ENCODE results near the gene PLD4.
"Not testable (repeated sequence)": the region's sequence is repeated elsewhere in the genome, so short reads cannot be mapped to it uniquely, and the experiment has no call there.

PLD4 gene

DNA sequence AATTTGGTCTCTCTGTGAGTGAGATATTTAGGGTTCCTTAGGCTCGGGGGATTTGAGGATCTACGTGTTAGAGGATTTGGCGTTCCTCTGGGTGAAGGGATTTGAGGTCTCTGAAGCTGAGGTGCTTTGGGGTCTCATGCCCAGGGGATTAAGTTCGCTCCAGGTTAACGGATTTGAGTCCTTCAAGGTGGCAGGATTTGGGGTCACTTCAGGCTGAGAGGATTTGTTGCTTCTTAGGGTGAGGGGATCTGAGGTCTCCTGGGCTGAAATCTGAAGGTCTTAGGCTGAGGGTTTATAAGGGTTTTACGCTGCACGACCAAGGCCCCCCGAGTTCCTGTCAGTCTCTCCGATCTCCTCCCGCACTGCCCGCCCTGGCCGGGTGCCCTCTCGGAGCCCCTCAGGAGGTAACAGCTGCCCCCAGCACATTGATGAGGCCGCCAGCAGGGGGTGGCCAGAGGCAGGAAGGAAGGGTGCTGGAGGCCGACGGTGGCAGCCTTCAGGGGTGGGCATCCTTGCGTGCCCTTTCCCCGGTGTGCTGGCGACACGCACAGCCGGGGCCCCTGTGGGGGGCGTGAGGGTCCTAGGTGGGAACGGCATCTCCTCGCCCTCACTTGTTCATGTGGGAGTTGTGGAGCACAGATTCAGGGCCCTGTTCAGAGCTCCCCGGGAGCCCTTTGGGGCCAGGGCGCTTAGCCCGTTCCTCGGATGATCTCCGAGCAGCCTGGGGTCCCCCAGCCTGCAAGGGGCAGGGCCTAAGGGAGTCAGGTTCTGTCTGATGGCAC, 45.3 kb upstream of the PLD4 start:
- no peak for TF ChIP-seq FOXP2 (optimal IDR thresholded peaks at IDR 0.05; ENCODE audit: control extremely low read depth, extremely low read length, insufficient read depth)
- Histone ChIP-seq H3K36me3 (ENCODE audit: insufficient read depth, low read length) (no peaks in the 10 kb centered on the region), H3K27ac (no peak overlapping the region), H3K4me3 (no peak overlapping the region), H3K9ac (ENCODE audit: insufficient read length) (no peak overlapping the region), H3K9me3 (ENCODE audit: low read depth, low read length) (no peaks in the 10 kb centered on the region)
- DNase-seq (ENCODE audit: low read depth, low spot score): no peak

DNA sequence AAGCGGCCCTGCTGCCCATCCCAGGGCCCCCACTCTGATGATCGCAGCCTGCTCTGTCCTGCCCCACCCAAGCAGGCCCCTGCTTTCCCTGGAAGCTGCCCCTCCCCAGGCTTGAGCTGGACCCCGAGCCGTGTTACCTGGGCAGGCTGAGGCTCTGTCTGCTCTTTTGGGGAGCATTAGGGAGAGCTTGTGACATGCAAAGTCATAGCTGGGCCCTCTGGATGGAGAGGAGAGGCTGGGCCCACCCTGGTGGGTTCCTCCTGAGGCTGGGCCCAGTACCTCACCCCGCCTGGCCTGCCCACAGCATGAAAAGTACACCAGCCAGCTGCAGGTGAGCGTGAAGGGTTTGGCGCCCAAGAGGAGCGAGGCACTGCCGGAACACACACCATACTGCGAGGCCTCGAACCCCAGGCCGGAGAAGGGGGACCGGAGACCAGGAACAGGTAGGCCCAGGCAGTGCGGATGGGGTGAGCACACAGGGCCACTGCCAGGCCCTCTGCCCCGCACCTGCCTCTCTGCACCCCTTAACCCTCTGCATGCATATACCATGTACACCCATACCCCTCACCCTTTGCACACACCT, 44.6 kb upstream of the PLD4 start:
- Histone ChIP-seq H3K27ac (no peak overlapping the region), H3K36me3 (ENCODE audit: insufficient read depth, low read length) (no peaks in the 10 kb centered on the region), H3K4me3 (no peak overlapping the region), H3K9ac (ENCODE audit: insufficient read length) (no peak overlapping the region), H3K9me3 (ENCODE audit: low read depth, low read length) (no peaks in the 10 kb centered on the region)
- no peak for TF ChIP-seq POLR2AphosphoS5 (IDR thresholded peaks at IDR 0.05; ENCODE audit: borderline replicate concordance, low read depth, low read length)
- no peak for TF ChIP-seq FOXP2 (optimal IDR thresholded peaks at IDR 0.05; ENCODE audit: control extremely low read depth, extremely low read length, insufficient read depth)
- DNase-seq (ENCODE audit: low read depth, low spot score): no peak

DNA sequence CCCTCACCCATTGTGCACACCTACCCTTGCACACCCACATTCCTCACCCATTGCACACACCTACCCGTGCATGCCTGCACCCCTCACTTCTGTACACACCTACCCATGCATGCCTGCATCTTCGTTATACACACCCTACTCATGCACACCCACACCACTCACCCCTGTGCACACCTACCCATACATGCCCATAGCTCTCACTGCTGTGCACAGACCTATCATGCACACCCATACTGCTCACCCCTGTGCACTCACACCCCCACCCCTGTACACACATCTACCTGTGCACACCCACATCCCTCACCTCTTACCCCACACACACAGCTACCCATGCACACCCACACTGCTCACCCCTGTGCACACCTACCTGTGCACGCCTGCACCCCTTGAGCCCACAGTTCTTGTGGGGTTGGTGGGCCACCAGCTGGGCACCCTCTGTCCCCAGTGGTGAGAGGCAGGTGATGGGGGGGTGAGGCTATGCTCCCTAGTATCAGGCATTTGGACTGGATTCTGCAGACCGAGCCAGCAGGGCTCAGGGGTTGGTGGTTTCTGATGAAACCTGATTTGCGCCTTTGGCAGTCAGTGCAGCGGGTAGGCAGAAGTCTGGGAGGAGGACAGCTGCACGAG, 44.0 kb upstream of the PLD4 start:
- no peaks in the 10 kb centered on the region for H3K9me3 ChIP-seq (ENCODE audit: low read depth, low read length)
- DNase-seq (ENCODE audit: low read depth, low spot score): no peak
- no peak for TF ChIP-seq FOXP2 (optimal IDR thresholded peaks at IDR 0.05; ENCODE audit: control extremely low read depth, extremely low read length, insufficient read depth)
- TF ChIP-seq POLR2AphosphoS5 (IDR thresholded peaks at IDR 0.05; ENCODE audit: borderline replicate concordance, low read depth, low read length): no peak
- TF ChIP-seq EZH2 (IDR thresholded peaks at IDR 0.05): no peak
- H3K4me3 ChIP-seq: no peak overlapping the region
- no peak overlapping the region for H3K27ac ChIP-seq
- H3K9ac ChIP-seq (ENCODE audit: insufficient read length): no peak overlapping the region
- H3K36me3 ChIP-seq (ENCODE audit: insufficient read depth, low read length): no peaks in the 10 kb centered on the region

- H3K9me3 ChIP-seq (ENCODE audit: low read depth, low read length): no peaks in the 10 kb centered on the region
- no peak for DNase-seq (ENCODE audit: low read depth, low spot score)
- TF ChIP-seq POLR2AphosphoS5 (IDR thresholded peaks at IDR 0.05; ENCODE audit: borderline replicate concordance, low read depth, low read length) (no peak), EZH2 (IDR thresholded peaks at IDR 0.05) (no peak), FOXP2 (optimal IDR thresholded peaks at IDR 0.05; ENCODE audit: control extremely low read depth, extremely low read length, insufficient read depth) (no peak)
Measured at GRCh38 chr14:104881369-104881979, 43.2 kb upstream of the PLD4 start.

DNA sequence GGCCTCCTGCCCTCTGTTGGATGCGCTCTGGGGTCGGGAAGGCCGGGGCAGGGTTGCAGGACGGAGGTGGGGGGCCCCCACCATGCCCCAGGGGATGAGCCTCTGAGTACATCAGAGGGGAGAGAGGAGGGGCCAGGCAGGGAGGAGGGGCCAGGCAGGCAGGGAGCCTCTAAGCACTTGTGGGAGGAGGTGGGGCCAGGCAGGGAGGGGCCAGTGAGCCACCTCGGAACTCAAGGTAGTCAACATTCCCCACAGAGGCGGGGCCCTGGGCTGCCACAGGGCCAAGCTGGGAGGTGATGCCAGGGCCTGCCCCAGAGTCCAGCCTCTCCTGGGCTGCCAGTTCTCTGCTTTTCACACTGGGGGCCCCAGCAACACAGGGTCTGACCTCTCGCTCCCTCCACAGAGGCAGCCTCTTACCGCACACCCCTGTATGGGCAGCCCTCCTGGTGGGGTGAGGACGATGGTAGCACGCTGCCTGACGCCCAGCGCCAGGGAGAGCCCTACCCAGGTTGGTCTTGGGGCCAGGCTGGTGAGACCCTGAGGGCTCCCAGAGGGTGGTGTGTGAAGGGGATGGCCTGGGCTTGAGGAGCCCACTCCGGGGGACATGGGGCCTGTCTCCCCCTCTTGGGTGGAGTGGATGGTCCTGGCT, 42.2 kb upstream of the PLD4 start:
- TF ChIP-seq EZH2 (IDR thresholded peaks at IDR 0.05): no peak
- no peak for TF ChIP-seq FOXP2 (optimal IDR thresholded peaks at IDR 0.05; ENCODE audit: control extremely low read depth, extremely low read length, insufficient read depth)
- no peak for TF ChIP-seq POLR2AphosphoS5 (IDR thresholded peaks at IDR 0.05; ENCODE audit: borderline replicate concordance, low read depth, low read length)
- Histone ChIP-seq H3K9me3 (ENCODE audit: low read depth, low read length) (no peaks in the 10 kb centered on the region), H3K4me3 (no peak overlapping the region), H3K36me3 (ENCODE audit: insufficient read depth, low read length) (no peaks in the 10 kb centered on the region), H3K27ac (no peak overlapping the region), H3K9ac (ENCODE audit: insufficient read length) (no peak overlapping the region)
- DNase-seq (ENCODE audit: low read depth, low spot score): no peak

More at GRCh38 chr14:104881369-104881979, 43.2 kb upstream of the PLD4 start:
- H3K9ac ChIP-seq (ENCODE audit: insufficient read length): no peak overlapping the region
- H3K36me3 ChIP-seq (ENCODE audit: insufficient read depth, low read length): no peaks in the 10 kb centered on the region
- H3K4me3 ChIP-seq: no peak overlapping the region
- no peak overlapping the region for H3K27ac ChIP-seq

DNA sequence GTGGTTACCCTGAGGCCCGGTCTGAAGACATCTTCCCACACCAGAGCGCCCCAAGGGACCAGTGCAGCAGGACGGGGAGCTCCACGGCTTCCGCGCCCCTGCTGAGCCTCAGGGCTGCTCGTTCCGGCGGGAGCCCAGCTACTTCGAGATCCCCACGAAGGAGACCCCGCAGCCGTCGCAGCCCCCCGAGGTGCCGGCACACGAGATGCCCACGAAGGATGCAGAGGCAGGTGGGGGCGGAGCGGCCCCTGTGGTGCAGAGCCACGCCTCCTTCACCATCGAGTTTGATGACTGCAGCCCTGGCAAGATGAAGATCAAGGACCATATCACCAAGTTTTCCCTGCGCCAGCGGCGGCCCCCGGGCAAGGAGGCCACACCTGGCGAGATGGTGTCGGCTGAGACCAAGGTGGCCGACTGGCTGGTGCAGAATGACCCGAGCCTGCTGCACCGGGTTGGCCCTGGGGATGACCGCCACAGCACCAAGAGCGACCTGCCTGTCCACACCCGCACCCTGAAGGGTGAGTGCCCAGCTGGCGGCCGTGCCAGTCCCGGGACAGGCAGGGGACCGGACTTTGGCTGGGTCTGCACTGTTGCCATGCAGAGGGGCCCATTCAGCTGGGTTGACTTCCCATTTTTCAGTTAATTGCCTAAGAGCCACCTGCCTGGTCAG, 41.6 kb upstream of the PLD4 start:
- Histone ChIP-seq H3K9ac (ENCODE audit: insufficient read length) (no peak overlapping the region), H3K4me3 (no peak overlapping the region), H3K27ac (no peak overlapping the region), H3K9me3 (ENCODE audit: low read depth, low read length) (no peaks in the 10 kb centered on the region), H3K36me3 (ENCODE audit: insufficient read depth, low read length) (no peaks in the 10 kb centered on the region)
- no peak for DNase-seq (ENCODE audit: low read depth, low spot score)
- TF ChIP-seq POLR2AphosphoS5 (IDR thresholded peaks at IDR 0.05; ENCODE audit: borderline replicate concordance, low read depth, low read length): no peak
- no peak for TF ChIP-seq EZH2 (IDR thresholded peaks at IDR 0.05)
- no peak for TF ChIP-seq FOXP2 (optimal IDR thresholded peaks at IDR 0.05; ENCODE audit: control extremely low read depth, extremely low read length, insufficient read depth)

DNA sequence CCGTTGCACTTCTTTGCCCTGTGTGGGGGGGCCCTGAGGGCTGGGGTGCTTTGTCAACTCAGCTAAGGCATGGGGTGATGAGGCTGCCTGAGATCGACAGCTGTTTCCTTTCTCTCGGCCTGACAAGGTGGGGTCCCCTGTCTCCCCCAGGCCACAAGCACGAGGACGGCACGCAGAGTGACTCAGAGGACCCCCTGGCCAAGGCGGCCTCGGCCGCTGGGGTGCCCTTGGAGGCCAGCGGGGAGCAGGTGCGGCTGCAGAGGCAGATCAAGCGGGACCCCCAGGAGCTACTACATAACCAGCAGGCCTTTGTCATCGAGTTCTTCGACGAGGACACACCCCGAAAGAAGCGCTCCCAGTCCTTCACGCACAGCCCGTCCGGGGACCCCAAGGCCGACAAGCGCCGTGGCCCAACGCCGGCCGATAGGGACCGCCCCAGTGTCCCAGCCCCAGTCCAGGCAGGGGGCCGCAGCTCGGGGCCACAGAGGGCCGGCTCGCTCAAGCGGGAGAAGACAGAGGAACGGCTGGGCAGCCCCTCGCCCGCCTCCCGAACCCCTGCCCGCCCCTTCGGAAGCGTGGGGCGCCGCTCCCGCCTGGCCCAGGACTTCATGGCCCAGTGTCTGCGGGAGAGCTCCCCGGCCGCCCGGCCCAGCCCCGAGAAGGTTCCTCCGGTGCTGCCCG, 40.9 kb upstream of the PLD4 start:
- H3K27ac ChIP-seq: no peak overlapping the region
- no peak overlapping the region for H3K9ac ChIP-seq (ENCODE audit: insufficient read length)
- no peaks in the 10 kb centered on the region for H3K36me3 ChIP-seq (ENCODE audit: insufficient read depth, low read length)
- TF ChIP-seq FOXP2 (optimal IDR thresholded peaks at IDR 0.05; ENCODE audit: control extremely low read depth, extremely low read length, insufficient read depth): no peak
- no peak for TF ChIP-seq EZH2 (IDR thresholded peaks at IDR 0.05)
- no peak for TF ChIP-seq POLR2AphosphoS5 (IDR thresholded peaks at IDR 0.05; ENCODE audit: borderline replicate concordance, low read depth, low read length)
- H3K9me3 ChIP-seq (ENCODE audit: low read depth, low read length): no peaks in the 10 kb centered on the region
- no peak overlapping the region for H3K4me3 ChIP-seq
- no peak for DNase-seq (ENCODE audit: low read depth, low spot score)

DNA sequence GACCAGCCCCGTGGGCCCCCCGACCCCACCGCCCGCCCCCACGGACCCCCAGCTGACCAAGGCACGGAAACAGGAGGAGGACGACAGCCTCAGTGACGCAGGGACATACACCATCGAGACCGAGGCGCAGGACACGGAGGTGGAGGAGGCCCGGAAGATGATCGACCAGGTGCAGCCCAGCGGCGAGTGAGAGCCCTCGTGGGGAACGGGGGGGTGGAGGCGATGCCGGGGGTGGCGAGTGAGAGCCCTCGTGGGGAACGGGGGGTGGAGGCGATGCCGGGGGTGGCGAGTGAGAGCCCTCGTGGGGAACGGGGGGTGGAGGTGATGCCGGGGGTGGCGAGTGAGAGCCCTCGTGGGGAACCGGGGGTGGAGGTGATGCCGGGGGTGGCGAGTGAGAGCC, 40.3 kb upstream of the PLD4 start:
- H3K9me3 ChIP-seq (ENCODE audit: low read depth, low read length); H3K36me3 ChIP-seq (ENCODE audit: insufficient read depth, low read length); DNase-seq (ENCODE audit: low read depth, low spot score); H3K9ac ChIP-seq (ENCODE audit: insufficient read length); H3K4me3 ChIP-seq; H3K27ac ChIP-seq: not testable (repeated sequence)

All from SK-N-MC (cell line).